PFSK-1 (cell line): ENCODE measurements around the gene SLC39A8.
A peak's percentile ranks its signal among the peaks of the same experiment; 100 is the strongest.

Source experiments
- FOXP2 ChIP-seq: optimal IDR thresholded peaks from 2 replicates; pipeline ENCODE3; 2011; ENCODE audit warnings: borderline replicate concordance, control low read depth, inconsistent platforms; ENCODE audit not compliant: insufficient read depth; ENCODE audit errors: extremely low read length, extremely low read depth
- POLR2AphosphoS5 ChIP-seq: IDR thresholded peaks from 2 replicates; pipeline ENCODE4 v1.6.1; 2012; ENCODE audit warnings: low read depth, mild to moderate bottlenecking, control low read depth, low read length, moderate library complexity
- SIN3A ChIP-seq: IDR thresholded peaks from 2 replicates; pipeline ENCODE4 v1.6.1; 2012; ENCODE audit warnings: mild to moderate bottlenecking, low read length, moderate library complexity, borderline replicate concordance; ENCODE audit not compliant: insufficient read depth
- TAF1 ChIP-seq: IDR thresholded peaks from 2 replicates; pipeline ENCODE4 v1.6.1; 2012; ENCODE audit warnings: low read length, control low read depth, borderline replicate concordance; ENCODE audit not compliant: insufficient read depth
- TF ChIP-seq, protein P1 (sequence below), 2 experiments: IDR thresholded peaks; 2 replicates each; pipeline versions ENCODE4 v1.6.1 to v1.8.0; 2011 to 2012; ENCODE audit warnings: low read depth in 2 of 2, low read length in 2 of 2, control low read depth in 1 of 2, inconsistent platforms in 1 of 2, mild to moderate bottlenecking in 1 of 2, moderate library complexity in 1 of 2; ENCODE audit not compliant: insufficient read depth in 1 of 2

Gene SLC39A8

DNA sequence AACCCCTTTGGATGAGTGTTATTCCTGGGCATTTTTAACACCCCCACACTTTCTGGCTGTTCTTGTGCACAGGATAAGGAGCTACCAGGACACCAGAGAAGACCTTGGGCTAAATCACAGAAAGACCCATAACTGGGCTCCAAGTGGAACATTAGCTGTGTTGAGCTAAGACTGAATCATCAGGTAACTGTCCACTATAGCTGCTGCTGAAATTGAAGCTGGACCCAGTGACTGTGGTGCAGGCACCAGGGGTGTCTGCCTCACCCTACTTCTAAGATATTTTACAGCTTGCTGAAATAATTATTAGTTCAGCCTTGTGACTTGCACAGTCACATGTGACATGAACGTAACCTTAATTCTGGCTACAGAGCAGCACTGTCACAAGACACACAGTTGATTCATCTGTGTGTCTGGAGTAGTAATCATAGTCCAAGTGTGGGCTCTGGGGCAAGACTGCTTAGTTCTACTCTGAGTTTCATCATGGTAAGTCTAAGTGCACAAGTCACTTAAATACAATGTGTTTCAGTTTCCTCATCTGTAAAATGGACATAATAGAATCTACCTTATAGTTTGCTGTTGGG, 127.4 kb downstream of the SLC39A8 start:
- TF ChIP-seq POLR2AphosphoS5 = no peak
- TF ChIP-seq FOXP2 = no peak
- TF ChIP-seq, protein P1, sequence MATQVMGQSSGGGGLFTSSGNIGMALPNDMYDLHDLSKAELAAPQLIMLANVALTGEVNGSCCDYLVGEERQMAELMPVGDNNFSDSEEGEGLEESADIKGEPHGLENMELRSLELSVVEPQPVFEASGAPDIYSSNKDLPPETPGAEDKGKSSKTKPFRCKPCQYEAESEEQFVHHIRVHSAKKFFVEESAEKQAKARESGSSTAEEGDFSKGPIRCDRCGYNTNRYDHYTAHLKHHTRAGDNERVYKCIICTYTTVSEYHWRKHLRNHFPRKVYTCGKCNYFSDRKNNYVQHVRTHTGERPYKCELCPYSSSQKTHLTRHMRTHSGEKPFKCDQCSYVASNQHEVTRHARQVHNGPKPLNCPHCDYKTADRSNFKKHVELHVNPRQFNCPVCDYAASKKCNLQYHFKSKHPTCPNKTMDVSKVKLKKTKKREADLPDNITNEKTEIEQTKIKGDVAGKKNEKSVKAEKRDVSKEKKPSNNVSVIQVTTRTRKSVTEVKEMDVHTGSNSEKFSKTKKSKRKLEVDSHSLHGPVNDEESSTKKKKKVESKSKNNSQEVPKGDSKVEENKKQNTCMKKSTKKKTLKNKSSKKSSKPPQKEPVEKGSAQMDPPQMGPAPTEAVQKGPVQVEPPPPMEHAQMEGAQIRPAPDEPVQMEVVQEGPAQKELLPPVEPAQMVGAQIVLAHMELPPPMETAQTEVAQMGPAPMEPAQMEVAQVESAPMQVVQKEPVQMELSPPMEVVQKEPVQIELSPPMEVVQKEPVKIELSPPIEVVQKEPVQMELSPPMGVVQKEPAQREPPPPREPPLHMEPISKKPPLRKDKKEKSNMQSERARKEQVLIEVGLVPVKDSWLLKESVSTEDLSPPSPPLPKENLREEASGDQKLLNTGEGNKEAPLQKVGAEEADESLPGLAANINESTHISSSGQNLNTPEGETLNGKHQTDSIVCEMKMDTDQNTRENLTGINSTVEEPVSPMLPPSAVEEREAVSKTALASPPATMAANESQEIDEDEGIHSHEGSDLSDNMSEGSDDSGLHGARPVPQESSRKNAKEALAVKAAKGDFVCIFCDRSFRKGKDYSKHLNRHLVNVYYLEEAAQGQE (IDR thresholded peaks at IDR 0.05; ENCODE audit: insufficient read depth in 1 of 2, low read depth in 2 of 2, low read length in 2 of 2) = peak in 1 of 2 experiments; percentile 82; a peak in 2 of 4 replicates
- TF ChIP-seq SIN3A = no peak
- TF ChIP-seq TAF1 = no peak

DNA sequence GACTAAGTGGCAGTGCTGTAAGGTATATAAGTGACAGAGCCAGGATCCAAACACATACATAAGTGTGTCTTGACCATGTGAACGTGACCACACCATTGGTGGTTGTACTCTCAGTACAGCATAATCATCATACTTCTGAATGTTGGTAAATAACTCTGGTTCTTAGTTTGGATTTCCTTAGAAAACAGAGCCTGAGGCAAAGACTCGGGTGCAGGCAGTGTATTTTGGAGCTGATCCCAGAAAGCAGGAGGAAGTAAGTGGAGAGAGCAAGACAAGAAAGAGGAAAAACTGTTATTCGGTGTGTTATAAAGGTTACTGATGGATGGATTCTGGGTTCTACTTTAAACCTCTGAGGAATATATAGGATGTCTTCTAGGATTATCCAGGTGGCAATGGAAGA, 127.9 kb downstream of the SLC39A8 start:
- TF ChIP-seq TAF1 = no peak
- TF ChIP-seq, protein P1 (IDR thresholded peaks at IDR 0.05; ENCODE audit: insufficient read depth in 1 of 2, low read depth in 2 of 2, low read length in 2 of 2) = no peak
- no peak for TF ChIP-seq FOXP2
- TF ChIP-seq SIN3A = no peak
- no peak for TF ChIP-seq POLR2AphosphoS5

DNA sequence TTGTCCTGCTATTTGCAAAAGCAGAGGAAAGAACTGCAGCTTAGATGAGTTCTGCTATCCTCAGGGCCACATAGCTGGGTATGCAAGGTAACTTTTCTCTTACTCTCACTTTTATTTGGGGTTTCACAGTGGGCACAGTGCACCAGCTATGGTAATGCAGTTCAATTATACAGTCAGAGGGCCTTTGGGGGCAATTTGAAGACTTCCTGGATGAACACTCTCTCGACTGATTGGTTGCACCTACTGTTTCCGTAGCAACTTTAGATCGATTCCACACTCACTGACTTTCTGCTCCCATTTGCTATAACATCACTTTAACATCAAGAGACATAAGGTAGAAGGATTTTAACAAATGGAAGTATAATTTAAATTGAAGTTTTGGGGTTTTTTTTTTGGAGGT, 128.6 kb downstream of the SLC39A8 start:
- no peak for TF ChIP-seq SIN3A
- no peak for TF ChIP-seq POLR2AphosphoS5
- TF ChIP-seq FOXP2 = no peak
- TF ChIP-seq, protein P1 (IDR thresholded peaks at IDR 0.05; ENCODE audit: insufficient read depth in 1 of 2, low read depth in 2 of 2, low read length in 2 of 2) = no peak
- TF ChIP-seq TAF1 = no peak

DNA sequence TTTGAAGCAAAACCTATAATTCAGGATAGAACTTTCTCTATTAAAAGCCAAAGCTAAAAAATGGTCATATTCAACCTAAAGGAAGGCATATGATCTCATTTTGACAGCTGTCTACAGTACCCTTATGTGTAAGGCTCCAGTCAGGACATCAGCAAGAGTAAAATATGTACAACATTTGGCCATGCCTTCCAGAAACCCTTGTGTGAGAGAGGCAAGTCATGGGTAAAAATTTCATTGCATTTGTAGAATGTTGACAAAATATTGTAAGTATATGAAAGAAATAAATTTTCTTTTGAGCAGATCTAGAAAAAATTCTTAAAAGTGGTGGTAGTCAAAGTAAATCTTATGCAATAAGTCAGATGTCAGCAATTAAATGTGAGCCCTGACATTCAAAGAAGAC, 132.3 kb downstream of the SLC39A8 start:
- TF ChIP-seq TAF1 (no peak), FOXP2 (no peak), POLR2AphosphoS5 (no peak), SIN3A (no peak)
- TF ChIP-seq, protein P1 (IDR thresholded peaks at IDR 0.05; ENCODE audit: insufficient read depth in 1 of 2, low read depth in 2 of 2, low read length in 2 of 2) = no peak
